ENCODE data around the gene BCHE.

The BCHE gene

DNA sequence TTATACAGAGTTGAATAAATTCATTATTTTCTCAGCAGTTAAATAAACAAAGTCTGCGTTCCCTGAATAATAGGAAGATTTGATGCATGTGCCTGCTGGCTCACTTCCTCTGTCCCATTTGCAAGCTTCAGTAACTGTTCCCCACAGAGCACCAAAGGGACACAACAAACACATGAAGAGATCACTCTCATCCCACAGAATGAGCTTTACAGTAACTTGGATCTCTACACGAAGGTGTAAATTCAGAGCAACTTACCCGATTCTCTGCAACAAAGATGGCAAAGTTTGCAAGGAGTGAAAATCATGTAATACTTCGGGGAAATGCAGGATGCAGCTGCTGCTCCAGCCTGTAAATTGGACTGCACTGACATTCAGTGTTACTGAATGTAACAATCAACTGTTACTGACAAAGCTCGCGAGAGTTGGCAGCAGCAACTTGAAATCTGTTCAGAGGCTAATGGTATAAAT is at the start of gene BCHE:
TSS of gene BCHE (minus strand) at position 366 of the 468 bp plus-strand sequence. CDS start 6,390 bp downstream, outside the sequence.
- peak within 1 kb of the TSS; percentile 47 for H3K4me3 ChIP-seq (ENCODE audit: low read depth, low read length)
- peak; percentile 84 for DNase-seq (ENCODE audit: low read depth, low spot score)
- TF ChIP-seq, protein P1, sequence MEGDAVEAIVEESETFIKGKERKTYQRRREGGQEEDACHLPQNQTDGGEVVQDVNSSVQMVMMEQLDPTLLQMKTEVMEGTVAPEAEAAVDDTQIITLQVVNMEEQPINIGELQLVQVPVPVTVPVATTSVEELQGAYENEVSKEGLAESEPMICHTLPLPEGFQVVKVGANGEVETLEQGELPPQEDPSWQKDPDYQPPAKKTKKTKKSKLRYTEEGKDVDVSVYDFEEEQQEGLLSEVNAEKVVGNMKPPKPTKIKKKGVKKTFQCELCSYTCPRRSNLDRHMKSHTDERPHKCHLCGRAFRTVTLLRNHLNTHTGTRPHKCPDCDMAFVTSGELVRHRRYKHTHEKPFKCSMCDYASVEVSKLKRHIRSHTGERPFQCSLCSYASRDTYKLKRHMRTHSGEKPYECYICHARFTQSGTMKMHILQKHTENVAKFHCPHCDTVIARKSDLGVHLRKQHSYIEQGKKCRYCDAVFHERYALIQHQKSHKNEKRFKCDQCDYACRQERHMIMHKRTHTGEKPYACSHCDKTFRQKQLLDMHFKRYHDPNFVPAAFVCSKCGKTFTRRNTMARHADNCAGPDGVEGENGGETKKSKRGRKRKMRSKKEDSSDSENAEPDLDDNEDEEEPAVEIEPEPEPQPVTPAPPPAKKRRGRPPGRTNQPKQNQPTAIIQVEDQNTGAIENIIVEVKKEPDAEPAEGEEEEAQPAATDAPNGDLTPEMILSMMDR (IDR thresholded peaks at IDR 0.05; ENCODE audit: low read depth, low read length), result no peak
- in situ Hi-C loops (cut with HindIII; ENCODE audit: low sequenced_read_pairs), result no loop called here

DNA sequence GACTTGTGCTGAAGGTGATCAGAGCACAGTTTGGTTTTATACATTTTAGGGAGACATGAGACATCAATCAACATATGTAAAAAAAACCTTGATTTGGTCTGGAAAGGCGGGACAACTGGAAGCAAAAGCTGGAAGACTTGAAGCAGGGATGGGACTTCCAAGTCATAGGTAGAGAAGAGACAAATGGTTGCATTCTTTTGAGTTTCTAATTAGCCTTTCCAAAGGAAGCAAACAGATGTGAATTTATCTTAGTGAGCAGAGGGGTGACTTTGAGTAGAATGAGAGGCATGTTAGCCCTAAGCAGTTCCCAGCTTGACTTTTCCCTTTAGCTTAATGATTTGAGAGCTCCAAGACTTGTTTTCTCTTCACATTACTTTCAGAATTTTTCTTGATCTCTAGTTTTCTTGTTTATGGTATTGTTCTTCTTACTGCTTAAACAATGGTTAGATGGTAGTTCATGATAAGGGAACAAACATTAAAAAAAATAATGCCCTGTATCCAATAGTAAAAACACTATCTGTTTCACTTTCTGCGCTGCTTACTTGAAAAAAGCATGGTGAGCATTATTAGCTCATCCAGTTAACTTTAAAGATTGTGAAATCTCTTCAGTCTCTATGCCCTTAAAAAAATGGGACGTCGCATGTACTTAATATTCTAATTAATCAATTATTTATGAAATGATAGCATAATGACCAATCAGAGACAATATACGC is 48.5 kb upstream of the BCHE start:
- no peak overlapping the region for H3K4me3 ChIP-seq (ENCODE audit: low read depth, low read length)
- no peak for DNase-seq (ENCODE audit: low read depth, low spot score)
- in situ Hi-C loops (cut with HindIII; ENCODE audit: low sequenced_read_pairs), result no loop called here

DNA sequence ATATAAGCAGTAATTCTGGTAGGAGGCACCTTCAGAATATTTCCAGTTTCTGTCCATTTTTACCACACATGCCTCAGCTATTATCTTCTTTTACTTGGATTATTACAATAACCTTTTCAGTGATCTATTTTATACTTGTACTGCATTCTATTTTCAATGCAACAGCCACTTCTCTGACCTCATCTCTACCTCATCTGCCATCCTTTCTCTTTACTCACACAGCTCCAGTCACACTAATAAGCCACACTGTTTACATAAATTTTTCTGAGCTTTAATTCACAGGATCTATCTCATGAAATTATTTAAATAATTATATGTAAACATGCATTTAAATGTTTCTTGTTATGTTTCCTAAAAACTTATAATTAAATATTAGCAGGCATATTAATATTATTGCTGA is 47.3 kb upstream of the BCHE start:
- DNase-seq (ENCODE audit: low read depth, low spot score), result no peak
- in situ Hi-C loops (cut with HindIII; ENCODE audit: low sequenced_read_pairs), result no loop called here
- H3K4me3 ChIP-seq (ENCODE audit: low read depth, low read length), result no peak overlapping the region
- TF ChIP-seq, protein P1 (IDR thresholded peaks at IDR 0.05; ENCODE audit: low read depth, low read length), result no peak

More for the DNA sequence above, 48.5 kb upstream of the BCHE start:
- TF ChIP-seq, protein P1 (IDR thresholded peaks at IDR 0.05; ENCODE audit: low read depth, low read length), result no peak

DNA sequence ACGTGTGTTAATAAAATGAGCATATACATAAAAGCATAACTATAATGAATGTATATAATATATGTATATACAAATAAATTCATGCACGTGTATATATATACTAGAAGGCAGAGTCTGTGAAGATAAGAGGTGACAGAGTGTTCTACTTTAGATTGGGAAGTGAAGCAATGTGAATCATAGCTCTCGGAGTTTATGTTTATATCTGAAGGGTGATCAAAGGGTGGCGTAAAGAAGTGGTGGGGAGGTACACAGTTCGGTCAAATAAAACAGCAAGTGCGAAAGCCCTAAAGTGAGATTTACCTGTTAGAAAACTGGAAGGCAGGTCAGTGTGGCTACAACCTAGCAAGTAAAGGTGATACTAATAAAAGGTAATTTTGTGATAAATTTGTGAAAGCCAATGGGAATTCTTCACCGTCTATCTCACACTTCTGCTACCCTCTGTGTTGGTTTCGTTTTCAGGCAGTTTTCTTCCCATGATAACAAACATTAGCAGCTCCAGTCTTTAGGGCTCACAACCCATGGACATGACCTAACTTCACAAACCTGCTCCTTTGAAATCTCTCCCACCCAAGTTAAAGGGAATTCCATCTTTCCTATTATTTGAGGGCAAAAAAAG is 46.7 kb upstream of the BCHE start:
- in situ Hi-C loops (cut with HindIII; ENCODE audit: low sequenced_read_pairs), result no loop called here
- H3K4me3 ChIP-seq (ENCODE audit: low read depth, low read length), result no peak overlapping the region
- no peak for DNase-seq (ENCODE audit: low read depth, low spot score)
- TF ChIP-seq, protein P1 (IDR thresholded peaks at IDR 0.05; ENCODE audit: low read depth, low read length), result no peak

DNA sequence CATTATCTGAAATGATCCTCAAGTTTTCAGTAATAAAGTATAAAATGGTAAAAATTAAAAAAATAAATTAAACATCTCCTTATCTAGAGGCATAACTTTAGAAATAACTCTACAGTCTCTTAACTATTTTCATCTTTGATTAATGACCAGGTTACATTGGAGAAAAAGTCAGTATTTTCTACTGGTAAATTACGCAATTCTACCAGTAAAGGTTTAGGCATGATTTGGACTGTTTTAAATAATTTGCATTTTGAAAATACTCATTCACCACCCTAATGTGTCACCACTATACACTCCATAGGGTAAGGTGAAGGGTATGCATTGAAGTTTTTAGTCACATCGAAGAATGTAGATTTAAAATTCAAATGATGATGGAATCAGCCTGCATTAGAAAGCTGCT is 45.9 kb upstream of the BCHE start:
- DNase-seq (ENCODE audit: low read depth, low spot score), result no peak
- in situ Hi-C loops (cut with HindIII; ENCODE audit: low sequenced_read_pairs), result no loop called here
- TF ChIP-seq, protein P1 (IDR thresholded peaks at IDR 0.05; ENCODE audit: low read depth, low read length), result no peak
- H3K4me3 ChIP-seq (ENCODE audit: low read depth, low read length), result no peak overlapping the region

DNA sequence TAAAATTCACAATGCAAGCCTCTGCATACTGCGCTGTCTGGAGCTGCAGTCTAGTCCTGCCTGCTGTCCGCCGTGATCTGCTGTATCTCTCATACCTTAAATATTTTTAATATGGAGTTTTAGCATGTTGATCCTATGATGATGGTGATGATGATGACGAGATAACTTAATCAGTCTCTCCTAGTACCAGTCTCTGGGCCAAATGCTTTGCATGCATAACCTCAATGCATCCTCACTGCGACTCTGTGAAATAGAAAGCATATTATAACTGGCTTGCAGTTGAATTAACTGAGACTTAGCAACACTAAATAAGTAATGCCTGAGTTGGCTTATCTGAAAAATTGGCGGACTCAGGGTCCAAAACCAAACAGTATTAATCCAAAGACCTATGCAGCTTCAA is 38.4 kb upstream of the BCHE start:
- in situ Hi-C loops (cut with HindIII; ENCODE audit: low sequenced_read_pairs), result no loop called here
- TF ChIP-seq, protein P1 (IDR thresholded peaks at IDR 0.05; ENCODE audit: low read depth, low read length), result no peak
- no peak for DNase-seq (ENCODE audit: low read depth, low spot score)
- no peak overlapping the region for H3K4me3 ChIP-seq (ENCODE audit: low read depth, low read length)

Measured in astrocyte of the spinal cord (primary cell).